ENCODE data around the gene ZBTB8A.

GRCh38 chr1:32626176-32626575, 86.9 kb downstream of the ZBTB8A start:
- TF ChIP-seq CTCF (IDR thresholded peaks at IDR 0.05 in 4 of 5, conservative IDR thresholded peaks at IDR 0.05 in 1 of 5), result no peak
- no peak for TF ChIP-seq POLR2A (IDR thresholded peaks at IDR 0.05)
